Activated CD4-positive, alpha-beta memory T cell treated with anti-CD3 and anti-CD28 coated beads, Interleukin-2, amount 10 ng/mL, durations not matched to agents 7 days and 5 days (primary cell): ENCODE results near the gene PNMA6F. TPM values are rescaled to one million over a fixed set of nuclear protein-coding genes. Genes with fewer than 3 reads are reported as not detected.
A peak's percentile ranks its signal among the peaks of the same experiment; 100 is the strongest.
"Not testable (repeated sequence)": the region's sequence is repeated elsewhere in the genome, so short reads cannot be mapped to it uniquely, and the experiment has no call there.

Experiments
- CTCF ChIA-PET: fragments of 350-600 bp; sonication (Branson Sonifier 250); formaldehyde crosslinking; loops from one replicate; lab custom pipeline; 2021; ENCODE audit warnings: antibody characterized with exemption, inconsistent platforms; lab: Charles Lee
- POLR2A ChIA-PET: fragments of 350-600 bp; sonication (Branson Sonifier 250); formaldehyde crosslinking; loops from one replicate; lab custom pipeline; 2021; ENCODE audit warnings: antibody characterized with exemption; lab: Charles Lee
- DNase-seq: peaks from one replicate; pipeline ENCODE4 v3.0.0-alpha.2; 2020
- H3K27ac Mint-ChIP-seq: one replicate; pipeline ENCODE4 v1.8.0; 2021; ENCODE audit warnings: mild to moderate bottlenecking, mixed read lengths
- H3K27me3 Mint-ChIP-seq: one replicate; pipeline ENCODE4 v1.8.0; 2021; ENCODE audit warnings: mixed read lengths
- H3K36me3 Mint-ChIP-seq: one replicate; pipeline ENCODE4 v1.8.0; 2021; ENCODE audit warnings: low read depth, mixed read lengths
- H3K4me1 Mint-ChIP-seq: one replicate; pipeline ENCODE4 v1.8.0; 2021; ENCODE audit warnings: mixed read lengths
- H3K4me3 Mint-ChIP-seq: one replicate; pipeline ENCODE4 v1.8.0; 2021; ENCODE audit warnings: mild to moderate bottlenecking, mixed read lengths
- H3K9me3 Mint-ChIP-seq: one replicate; pipeline ENCODE4 v1.8.0; 2021; ENCODE audit warnings: mixed read lengths
- total RNA-seq, 2 experiments: library from RNA; stranded (reverse); gene quantifications; one replicate each; pipeline ENCODE4 v1.2.3, GENCODE V29; 2021

PNMA6F gene
- total RNA-seq, 2 experiments from 2014 or later = not detected

GRCh38 chrX:153306527-153307115 is 14.9 kb downstream of the PNMA6F start:
- no peaks in the 10 kb centered on the region for H3K36me3 Mint-ChIP-seq
- no peak overlapping the region for H3K27ac Mint-ChIP-seq
- H3K4me1 Mint-ChIP-seq = no peaks in the 10 kb centered on the region
- CTCF ChIA-PET = no interaction called here
- POLR2A ChIA-PET = no interaction called here
- no peak for DNase-seq
- H3K9me3 Mint-ChIP-seq = no peaks in the 10 kb centered on the region
- no peak overlapping the region for H3K4me3 Mint-ChIP-seq
- peaks cover 23% of the 10 kb centered on the region for H3K27me3 Mint-ChIP-seq

- Mint-ChIP-seq H3K4me1 (no peaks in the 10 kb centered on the region), H3K27me3 (peaks cover 26% of the 10 kb centered on the region), H3K27ac (no peak overlapping the region), H3K4me3 (no peak overlapping the region), H3K36me3 (no peaks in the 10 kb centered on the region), H3K9me3 (no peaks in the 10 kb centered on the region)
- DNase-seq = no peak
- POLR2A ChIA-PET = no interaction called here
- CTCF ChIA-PET = no interaction called here
Measured at GRCh38 chrX:153305972-153306371, 15.6 kb downstream of the PNMA6F start.

GRCh38 chrX:153304988-153305736 is 16.4 kb downstream of the PNMA6F start:
- Mint-ChIP-seq H3K27me3 (peaks cover 29% of the 10 kb centered on the region), H3K27ac (no peak overlapping the region), H3K9me3 (no peaks in the 10 kb centered on the region), H3K4me1 (no peaks in the 10 kb centered on the region), H3K4me3 (no peak overlapping the region), H3K36me3 (no peaks in the 10 kb centered on the region)
- ChIA-PET POLR2A (no interaction called here), CTCF (no interaction called here)
- no peak for DNase-seq

GRCh38 chrX:153303276-153304262 is 18.0 kb downstream of the PNMA6F start:
- ChIA-PET CTCF (no interaction called here), POLR2A (no interaction called here)
- H3K9me3 Mint-ChIP-seq = no peaks in the 10 kb centered on the region
- H3K4me3 Mint-ChIP-seq = no peak overlapping the region
- no peaks in the 10 kb centered on the region for H3K36me3 Mint-ChIP-seq
- DNase-seq = no peak
- no peak overlapping the region for H3K27ac Mint-ChIP-seq
- H3K4me1 Mint-ChIP-seq = no peaks in the 10 kb centered on the region
- H3K27me3 Mint-ChIP-seq = peaks cover 34% of the 10 kb centered on the region

- Mint-ChIP-seq H3K4me1 (no peaks in the 10 kb centered on the region), H3K4me3 (no peak overlapping the region), H3K36me3 (no peaks in the 10 kb centered on the region), H3K9me3 (no peaks in the 10 kb centered on the region), H3K27me3 (peaks cover 40% of the 10 kb centered on the region), H3K27ac (no peak overlapping the region)
- no peak for DNase-seq
- CTCF ChIA-PET = no interaction called here
- POLR2A ChIA-PET = no interaction called here
Measured at GRCh38 chrX:153302796-153303195, 18.8 kb downstream of the PNMA6F start.

GRCh38 chrX:153301746-153302145 is 19.8 kb downstream of the PNMA6F start:
- H3K4me3 Mint-ChIP-seq = no peak overlapping the region
- DNase-seq = no peak
- ChIA-PET CTCF (no interaction called here), POLR2A (no interaction called here)
- H3K27me3 Mint-ChIP-seq = peaks cover 40% of the 10 kb centered on the region
- H3K36me3 Mint-ChIP-seq = no peaks in the 10 kb centered on the region
- no peaks in the 10 kb centered on the region for H3K4me1 Mint-ChIP-seq
- H3K9me3 Mint-ChIP-seq = no peaks in the 10 kb centered on the region
- no peak overlapping the region for H3K27ac Mint-ChIP-seq

- Mint-ChIP-seq H3K27ac (no peak overlapping the region), H3K27me3 (peaks cover 41% of the 10 kb centered on the region), H3K36me3 (no peaks in the 10 kb centered on the region), H3K9me3 (no peaks in the 10 kb centered on the region), H3K4me1 (no peaks in the 10 kb centered on the region), H3K4me3 (no peak overlapping the region)
- CTCF ChIA-PET = no interaction called here
- POLR2A ChIA-PET = no interaction called here
- DNase-seq = no peak
Measured at GRCh38 chrX:153299855-153300254, 21.7 kb downstream of the PNMA6F start.

GRCh38 chrX:153297376-153297775 is 24.2 kb downstream of the PNMA6F start:
- H3K4me1 Mint-ChIP-seq = peaks cover 10% of the 10 kb centered on the region
- H3K4me3 Mint-ChIP-seq = no peak overlapping the region
- POLR2A ChIA-PET = no interaction called here
- H3K9me3 Mint-ChIP-seq = no peaks in the 10 kb centered on the region
- H3K36me3 Mint-ChIP-seq = no peaks in the 10 kb centered on the region
- H3K27ac Mint-ChIP-seq = no peak overlapping the region
- CTCF ChIA-PET = no interaction called here
- DNase-seq = no peak
- peaks cover 27% of the 10 kb centered on the region for H3K27me3 Mint-ChIP-seq

GRCh38 chrX:153293485-153294071 is 28.0 kb downstream of the PNMA6F start:
- H3K27ac Mint-ChIP-seq = peak overlapping the region; percentile 35
- H3K4me3 Mint-ChIP-seq, POLR2A ChIA-PET: not testable (repeated sequence)

GRCh38 chrX:153288807-153289206 is 32.8 kb downstream of the PNMA6F start:
- DNase-seq, H3K27me3 Mint-ChIP-seq, H3K4me1 Mint-ChIP-seq, CTCF ChIA-PET, H3K4me3 Mint-ChIP-seq, H3K27ac Mint-ChIP-seq, H3K9me3 Mint-ChIP-seq, H3K36me3 Mint-ChIP-seq, POLR2A ChIA-PET: not testable (repeated sequence)

More at GRCh38 chrX:153293485-153294071, 28.0 kb downstream of the PNMA6F start:
- H3K9me3 Mint-ChIP-seq, CTCF ChIA-PET, H3K36me3 Mint-ChIP-seq, DNase-seq: not testable (repeated sequence)
- peaks cover 13% of the 10 kb centered on the region for H3K27me3 Mint-ChIP-seq
- peaks cover 10% of the 10 kb centered on the region for H3K4me1 Mint-ChIP-seq

- POLR2A ChIA-PET = not testable (repeated sequence)
Measured at GRCh38 chrX:153285678-153286077, 35.9 kb downstream of the PNMA6F start.

GRCh38 chrX:153283982-153284381 is 37.6 kb downstream of the PNMA6F start:
- DNase-seq, CTCF ChIA-PET, H3K4me1 Mint-ChIP-seq, POLR2A ChIA-PET, H3K36me3 Mint-ChIP-seq, H3K27ac Mint-ChIP-seq, H3K9me3 Mint-ChIP-seq, H3K27me3 Mint-ChIP-seq, H3K4me3 Mint-ChIP-seq: not testable (repeated sequence)

More at GRCh38 chrX:153285678-153286077, 35.9 kb downstream of the PNMA6F start:
- CTCF ChIA-PET, H3K4me3 Mint-ChIP-seq, H3K27me3 Mint-ChIP-seq, H3K4me1 Mint-ChIP-seq, H3K36me3 Mint-ChIP-seq, DNase-seq, H3K9me3 Mint-ChIP-seq, H3K27ac Mint-ChIP-seq: not testable (repeated sequence)

- CTCF ChIA-PET, H3K9me3 Mint-ChIP-seq, H3K27me3 Mint-ChIP-seq, H3K36me3 Mint-ChIP-seq, H3K4me3 Mint-ChIP-seq, H3K4me1 Mint-ChIP-seq, DNase-seq, POLR2A ChIA-PET, H3K27ac Mint-ChIP-seq: not testable (repeated sequence)
Measured at GRCh38 chrX:153281784-153282183, 39.8 kb downstream of the PNMA6F start.
